GM19395 (cell line): ENCODE results near the gene KCNJ15.
"Not testable (repeated sequence)": the region's sequence is repeated elsewhere in the genome, so short reads cannot be mapped to it uniquely, and the experiment has no call there.

Experiments used
- ATAC-seq: cut with Tn5 transposase; IDR thresholded peaks from one replicate; pipeline ENCODE4 v1.9.1; 2021; ENCODE audit warnings: mild to moderate bottlenecking, moderate library complexity; ENCODE audit not compliant: unreplicated experiment

Gene KCNJ15

DNA sequence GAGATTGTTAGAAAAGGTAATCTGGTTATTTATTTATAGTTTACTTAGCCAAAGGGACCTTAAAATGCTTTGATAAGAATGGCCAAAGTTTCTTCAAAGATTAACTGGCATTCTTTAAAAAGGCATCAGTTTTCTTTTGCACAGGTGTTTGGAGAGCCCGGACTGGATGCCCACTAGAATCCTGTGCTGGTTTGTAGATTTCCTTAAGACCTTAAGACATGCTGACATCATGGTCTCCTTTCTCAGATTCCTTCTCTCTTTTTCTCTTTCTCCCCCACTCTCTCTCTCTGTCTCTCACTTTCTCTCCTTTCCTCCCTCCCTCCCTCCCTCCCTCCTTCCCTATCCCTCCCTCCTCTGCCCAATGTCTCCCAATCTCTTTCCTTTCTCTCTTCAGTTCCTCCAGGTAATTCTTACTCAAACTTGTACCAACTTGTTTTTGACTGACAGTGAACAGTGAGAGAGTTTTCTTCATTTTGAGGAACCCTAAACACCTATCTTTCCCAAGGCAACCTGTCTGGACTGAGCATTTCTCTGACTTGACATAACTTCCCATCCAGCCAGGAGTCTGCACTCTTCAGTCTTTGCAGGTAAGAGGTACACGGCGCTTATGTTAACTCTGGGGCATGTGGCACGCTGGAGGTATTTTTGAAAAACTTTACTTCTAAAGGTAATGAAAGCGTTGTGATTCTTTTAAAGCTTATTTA lies at the start of gene KCNJ15:
Gene KCNJ15 (plus strand): TSS at position 393 of the 704 bp plus-strand sequence. CDS start 42,271 bp downstream, outside the sequence.
- no peak for ATAC-seq

DNA sequence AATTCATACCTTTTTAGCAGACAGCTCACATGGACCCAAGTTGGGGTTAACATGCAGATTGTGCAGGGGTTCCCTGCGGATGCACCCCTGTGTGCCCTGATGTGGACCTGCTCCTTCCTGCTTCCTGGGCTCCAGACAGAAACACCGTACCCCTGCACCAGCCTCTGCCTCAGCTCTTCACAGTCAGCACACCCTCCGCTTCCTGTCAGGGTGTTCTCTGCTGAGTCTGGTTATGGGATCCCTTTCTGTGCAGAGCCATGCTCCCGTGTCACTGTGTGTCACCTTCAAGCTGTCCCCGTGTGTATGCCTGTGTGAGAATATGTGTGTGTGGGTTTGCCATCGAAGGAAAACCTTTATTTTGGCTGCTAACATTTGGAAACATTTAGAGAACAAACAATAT lies 48.7 kb upstream of the KCNJ15 start:
- ATAC-seq, result no peak

DNA sequence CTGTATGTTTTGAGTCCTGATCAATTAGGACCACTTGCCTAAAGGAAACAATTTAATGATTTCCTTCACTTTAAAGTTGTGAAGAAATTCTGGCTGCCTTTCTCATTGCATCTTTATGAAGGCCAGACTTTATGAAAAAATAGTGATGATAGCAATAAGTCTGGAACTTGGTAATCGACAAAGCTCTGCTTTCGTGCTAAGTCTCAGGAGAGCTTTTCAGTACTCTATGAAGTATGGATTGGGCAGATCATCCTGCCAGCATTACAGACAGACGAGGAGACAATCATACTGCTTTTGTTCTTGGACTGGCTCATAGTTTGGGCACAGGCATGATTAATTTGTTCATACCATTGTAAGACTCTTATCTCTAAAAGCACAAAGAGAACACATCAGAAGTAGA lies 45.5 kb upstream of the KCNJ15 start:
- ATAC-seq, result no peak

DNA sequence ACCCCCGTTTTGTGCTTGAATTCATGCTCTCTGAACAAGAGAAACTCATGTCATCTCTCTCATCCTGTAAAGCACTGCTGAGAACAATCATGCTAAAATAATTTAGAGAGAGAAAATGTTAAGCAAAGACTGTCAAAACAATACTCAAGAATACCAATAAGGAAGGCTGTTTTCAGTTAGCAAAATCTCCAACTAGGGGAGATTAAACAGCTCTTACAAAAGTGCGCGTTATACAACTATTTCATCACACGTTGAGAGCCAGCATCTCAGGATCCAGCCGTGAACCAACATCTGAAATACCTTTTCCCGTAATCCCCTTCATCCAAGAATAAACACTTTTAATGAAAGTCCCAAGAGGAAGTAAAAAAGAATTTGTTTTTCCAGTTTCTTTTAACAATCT lies 44.1 kb upstream of the KCNJ15 start:
- no peak for ATAC-seq

DNA sequence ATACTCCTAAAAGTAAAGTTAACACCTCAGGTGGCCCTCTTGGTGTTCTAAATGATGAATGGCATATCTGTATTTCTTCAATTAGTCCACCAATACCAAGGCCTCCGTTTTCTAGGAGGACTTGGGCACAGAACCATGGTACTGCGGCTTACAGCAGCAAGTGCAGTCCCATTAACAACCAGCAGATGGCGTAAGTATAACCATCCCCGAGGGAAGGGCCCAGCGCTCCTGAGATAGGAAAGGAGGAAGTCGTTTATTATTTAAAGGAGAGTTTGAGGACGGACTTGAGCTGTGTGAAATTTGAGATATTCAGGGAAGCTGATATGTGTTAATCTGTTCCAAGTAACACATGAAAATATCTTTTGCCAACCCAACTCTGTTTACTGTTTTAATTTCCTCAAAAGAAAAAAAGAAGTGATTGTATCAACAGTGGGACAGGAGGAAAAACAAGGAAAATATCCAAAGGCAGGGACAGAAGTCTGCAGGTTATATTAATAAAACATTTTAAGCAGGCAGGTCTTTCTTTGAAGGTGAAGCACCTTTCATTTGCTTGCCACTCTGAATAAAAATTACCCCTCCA lies 37.7 kb upstream of the KCNJ15 start:
- ATAC-seq, result no peak

DNA sequence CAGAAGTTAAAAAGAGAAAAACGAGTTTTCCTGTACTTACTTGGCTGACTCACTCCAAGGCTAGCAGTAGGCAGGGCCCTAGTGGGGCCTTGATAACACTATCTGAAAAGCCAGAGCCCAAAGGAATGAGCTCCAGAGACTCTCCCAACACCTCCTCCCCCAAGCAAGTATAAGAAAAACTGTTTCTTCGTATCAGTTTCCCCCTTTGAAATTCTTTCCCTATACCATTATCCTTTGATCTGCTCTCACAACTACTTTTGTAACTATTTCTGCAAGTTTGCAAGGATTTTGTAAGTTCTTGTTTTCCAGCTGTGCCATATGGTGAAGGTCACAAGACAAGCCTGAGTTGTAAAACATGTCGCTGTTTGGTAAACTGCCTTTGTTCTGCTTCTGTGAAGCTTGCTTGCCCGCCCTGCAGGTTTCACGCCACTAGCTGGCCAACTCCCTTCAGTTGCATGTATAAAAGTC lies 36.5 kb upstream of the KCNJ15 start:
- no peak for ATAC-seq

DNA sequence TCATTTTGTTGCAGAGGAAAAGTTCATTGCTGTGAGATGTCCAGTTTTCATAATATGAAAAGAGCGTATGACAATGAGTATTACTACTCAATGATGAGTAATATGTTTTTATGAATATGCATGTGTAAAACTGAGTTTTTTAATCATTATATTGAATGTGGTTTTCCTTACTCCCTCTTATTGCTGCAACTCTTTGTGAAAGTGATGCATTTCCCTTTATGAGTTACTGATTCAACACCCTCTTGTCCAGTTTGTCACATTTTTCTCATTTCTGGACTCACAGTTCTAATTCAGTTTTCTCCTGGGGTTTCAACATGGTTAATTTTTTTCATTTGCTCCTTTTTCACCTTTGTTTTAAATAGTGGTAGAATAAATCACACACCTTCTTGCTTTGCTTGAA lies 35.2 kb upstream of the KCNJ15 start:
- peak; percentile 72 for ATAC-seq

DNA sequence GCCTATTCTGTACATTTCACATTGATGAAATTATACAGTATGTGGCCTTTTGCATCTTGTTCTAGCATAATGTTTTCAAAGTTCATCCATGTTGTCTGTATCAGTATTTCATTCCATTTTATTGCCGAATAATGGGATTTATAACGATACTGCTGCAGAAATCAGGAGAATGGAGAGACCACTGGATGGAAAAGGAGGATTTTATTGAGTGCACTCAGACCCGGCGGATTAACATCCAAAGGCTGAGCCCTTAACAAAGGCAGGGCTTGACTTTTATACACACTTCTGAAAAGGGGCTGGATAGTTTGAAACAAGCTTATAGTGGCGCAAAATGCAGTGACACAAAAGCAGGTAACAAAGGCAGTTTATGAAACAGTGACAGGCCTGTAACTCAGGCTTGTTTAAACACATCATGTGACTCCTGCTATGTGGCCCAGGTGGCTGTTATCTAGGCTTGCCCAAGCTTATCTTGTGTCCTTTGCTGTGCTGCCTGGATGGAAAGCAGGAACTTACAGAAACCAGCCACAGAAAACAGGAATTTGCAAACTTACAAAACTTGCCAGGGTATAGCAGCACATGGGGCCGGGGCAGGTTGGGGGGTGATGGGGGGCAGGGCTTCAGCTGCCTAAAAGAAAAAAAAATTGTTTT lies 32.8 kb upstream of the KCNJ15 start:
- no peak for ATAC-seq

DNA sequence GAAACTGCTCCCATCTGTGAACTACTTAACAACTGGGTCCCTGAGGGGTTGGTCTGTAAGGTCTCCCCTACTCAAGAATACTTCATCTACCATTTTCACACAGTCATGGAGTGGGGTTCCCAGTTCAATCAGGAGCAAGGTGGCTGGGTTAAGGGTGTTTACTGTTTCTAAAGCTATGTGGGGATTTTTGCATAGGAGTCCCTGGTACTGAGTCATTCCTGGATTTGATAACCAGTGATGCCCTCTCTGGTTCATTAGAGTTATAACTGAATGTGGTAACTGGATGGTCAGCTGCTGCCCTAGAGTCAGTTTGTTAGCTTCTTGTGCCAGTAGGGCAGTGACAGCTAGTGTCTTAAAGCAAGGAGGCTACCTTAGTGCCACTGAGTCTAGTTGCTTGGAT lies 29.4 kb upstream of the KCNJ15 start:
- no peak for ATAC-seq

DNA sequence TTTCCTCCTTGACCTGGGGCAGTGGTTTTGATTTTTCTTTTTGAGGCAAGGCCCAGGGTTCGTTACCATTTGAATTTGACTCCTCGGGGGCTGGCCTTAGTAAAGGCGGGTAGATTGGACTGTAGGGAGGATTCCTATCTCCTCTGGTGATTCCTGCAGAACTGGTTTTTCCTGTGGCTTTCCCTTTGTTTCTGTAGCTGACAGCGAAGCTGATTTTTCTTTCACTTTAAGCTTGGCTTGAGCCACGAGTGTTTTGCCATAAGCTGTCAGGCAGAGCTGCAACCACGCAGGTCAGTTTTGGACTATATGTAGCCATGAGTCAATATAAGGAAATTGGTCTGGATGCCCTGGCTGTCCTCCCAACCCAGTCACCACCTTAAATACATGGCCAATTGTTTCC lies 28.7 kb upstream of the KCNJ15 start:
- no peak for ATAC-seq

DNA sequence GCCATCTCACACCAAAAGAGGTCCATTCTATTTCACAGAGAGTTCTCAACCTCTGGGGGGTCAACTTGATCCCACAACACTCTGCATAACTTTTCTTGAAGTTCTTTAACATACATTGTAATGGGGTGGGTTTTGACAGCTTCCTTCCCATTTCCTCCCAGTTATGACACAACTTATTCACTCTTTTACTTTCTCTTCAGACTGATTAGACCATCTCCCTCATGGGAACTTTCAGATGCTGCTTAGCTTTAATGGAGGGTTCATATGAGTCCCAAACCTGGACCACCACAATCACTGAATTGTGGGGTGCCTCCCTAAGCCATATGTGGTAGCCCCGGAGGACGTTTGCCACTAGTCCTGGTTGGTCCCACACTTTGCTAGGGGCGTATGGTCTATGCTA lies 28.3 kb upstream of the KCNJ15 start:
- no peak for ATAC-seq

DNA sequence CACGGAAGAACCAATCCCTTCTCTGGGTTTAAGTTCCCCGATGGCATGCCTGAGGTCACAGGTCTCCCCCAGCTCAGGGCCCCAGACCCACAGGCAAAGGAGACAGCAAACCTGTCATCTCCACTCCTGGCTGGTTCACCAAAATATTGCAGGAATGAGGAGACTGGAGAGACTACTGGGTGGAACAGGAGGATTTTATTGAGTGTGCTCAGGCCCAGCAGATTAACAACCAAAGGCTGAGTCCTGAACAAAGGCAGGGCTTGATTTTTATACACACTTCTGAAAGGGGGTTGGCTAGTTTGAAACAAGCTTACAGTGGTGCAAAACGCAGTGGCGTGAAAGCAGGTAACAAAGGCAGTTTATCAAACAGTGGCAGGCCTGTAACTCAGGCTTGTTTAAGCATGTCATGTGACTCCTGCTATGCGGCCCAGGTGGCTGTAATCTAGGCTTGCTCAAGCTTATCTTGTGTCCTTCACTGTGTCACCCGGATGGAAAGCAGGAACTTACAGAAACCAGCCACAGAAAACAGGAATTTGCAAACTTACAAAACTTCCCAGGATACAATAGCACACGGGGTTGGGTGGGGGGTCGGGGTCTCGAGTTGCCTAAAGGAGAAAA lies 27.4 kb upstream of the KCNJ15 start:
- no peak for ATAC-seq

DNA sequence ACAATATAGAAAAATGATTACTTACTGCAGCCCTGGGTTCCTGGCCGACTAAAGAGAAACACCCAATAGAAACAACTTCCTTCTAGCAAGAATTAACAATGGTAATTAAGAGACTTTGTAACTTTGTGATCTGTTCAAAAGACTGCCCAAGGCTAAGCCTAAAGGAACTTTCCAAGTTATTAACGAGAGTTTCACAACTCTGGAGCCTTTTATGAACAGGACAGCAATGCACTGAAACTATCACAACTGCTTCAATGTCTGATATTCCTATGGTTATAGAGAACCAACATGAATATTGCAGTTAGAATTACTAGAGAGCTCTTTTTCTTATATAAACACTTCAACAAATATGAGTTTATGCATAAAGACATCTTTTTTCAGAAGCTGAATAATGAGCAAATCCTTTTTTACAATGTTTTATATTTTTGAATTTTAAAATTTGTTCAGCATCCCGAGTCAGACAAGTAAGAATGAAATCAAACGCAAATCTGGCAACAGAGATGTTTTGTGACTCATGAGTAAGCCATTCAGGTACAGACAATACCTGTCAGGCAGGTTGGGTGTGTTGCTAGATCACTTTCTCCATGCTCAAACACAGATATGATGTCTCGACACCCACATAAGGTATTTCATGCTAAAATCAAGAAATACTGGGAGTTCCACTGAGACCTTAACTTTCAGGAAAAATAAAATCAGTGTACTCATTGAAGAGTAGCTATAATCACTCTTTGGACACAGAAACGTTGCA lies 22.2 kb upstream of the KCNJ15 start:
- ATAC-seq, result no peak

DNA sequence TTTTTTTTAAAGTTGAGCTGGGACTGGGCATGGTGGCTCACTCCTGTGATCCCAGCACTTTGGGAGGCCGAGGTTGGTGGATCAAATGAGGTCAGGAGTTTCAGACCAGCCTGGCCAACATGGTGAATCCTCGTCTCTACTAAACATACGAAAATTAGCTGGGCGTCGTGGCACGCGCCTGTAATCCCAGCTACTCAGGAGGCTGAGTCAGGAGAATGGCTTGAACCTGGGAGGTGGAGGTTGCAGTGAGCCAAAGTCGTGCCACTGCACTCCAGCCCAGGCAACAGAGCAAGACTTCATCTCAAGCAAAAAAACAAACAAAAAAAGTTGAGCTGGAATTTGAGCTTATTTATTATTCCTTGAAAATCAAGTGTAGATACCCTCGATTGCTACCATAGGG lies 21.5 kb upstream of the KCNJ15 start:
- ATAC-seq, result not testable (repeated sequence)

DNA sequence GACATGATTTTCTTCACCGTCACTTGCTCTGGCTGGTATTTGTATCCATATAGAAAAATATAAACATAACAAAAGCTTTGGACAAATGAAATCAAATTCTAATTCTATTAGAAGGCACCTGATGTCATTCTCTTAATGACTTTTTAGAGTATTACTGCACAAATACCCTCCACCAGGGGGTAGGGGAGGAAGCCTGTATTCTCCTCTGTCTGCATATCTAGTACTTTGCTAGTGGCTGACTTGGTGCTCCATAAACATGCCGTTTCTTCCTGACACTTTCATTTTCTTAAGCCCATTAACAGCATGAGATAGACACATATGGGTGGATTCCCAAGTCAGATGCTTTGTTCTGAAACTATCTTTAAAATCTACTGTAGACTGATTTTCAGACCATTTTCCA lies 20.6 kb upstream of the KCNJ15 start:
- ATAC-seq, result no peak

DNA sequence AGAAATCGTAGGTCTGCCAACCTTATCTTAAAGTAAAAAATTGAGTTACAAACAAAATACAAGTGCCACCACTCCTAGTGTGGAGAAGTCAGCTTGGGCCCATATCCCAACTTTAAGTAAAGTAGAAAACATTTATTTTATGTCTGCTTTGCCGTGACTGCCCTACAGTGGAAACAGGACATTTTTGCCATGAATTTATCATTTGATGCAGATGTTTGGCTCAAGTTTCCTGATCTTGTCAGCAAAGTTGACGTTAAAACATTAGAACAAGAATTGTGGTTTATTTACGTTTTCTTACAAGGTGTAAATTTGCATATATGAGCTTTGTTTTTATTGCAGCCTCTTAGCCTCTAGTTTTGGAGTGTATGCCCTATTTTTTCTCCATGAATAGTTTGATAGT lies 17.1 kb upstream of the KCNJ15 start:
- ATAC-seq, result no peak

DNA sequence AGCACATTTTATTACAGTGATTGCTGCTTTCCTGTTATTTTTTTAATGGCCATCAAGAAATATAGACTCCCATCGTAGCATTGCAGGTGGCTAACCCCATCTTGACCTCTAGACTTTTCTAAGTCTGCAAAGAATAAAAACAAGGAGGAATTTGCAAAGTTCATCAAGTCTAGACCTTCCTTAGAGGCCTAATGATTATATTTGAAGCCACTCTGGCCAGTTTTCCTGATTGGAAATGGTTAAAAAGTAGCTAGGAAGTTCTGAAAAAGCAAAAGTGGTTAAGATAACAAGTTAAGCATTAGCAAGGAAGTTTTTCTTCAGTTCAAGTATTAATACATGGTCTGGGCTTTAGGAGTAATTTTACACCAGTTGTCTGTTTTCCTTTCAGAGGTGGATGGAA lies 16.7 kb upstream of the KCNJ15 start:
- ATAC-seq, result no peak

DNA sequence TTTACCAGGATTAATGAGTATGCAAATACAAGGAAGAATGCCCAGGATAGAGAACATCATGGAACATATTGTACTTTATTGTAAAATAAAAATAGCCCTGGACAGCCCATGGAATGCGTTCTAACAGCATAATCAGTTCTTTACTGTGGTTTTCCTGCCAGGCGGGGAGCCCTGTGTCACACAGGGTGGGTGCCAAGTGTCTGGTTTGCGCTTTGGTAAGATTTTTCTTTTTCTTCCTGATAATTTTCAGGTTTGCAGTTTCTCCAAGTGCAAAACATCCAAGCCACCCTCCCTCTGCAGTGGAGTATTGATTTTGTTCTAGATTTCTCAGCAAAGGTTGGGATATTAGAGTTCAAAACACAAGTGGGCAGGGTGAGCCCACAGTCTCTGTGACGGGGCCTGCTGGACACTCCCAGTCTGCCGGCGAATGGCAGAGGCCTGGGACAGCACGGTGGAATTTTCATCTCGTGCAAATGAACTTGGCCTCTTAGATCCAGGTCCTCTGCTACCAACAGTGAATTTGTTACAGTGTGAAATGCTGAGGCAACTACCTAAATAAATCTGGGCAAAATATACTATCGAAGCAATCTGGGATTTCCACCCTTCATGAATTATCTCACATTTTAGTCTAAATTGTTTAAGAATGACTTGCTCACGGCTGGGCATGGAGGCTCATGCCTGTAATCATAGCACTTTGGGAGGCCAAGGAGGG lies 15.6 kb upstream of the KCNJ15 start:
- ATAC-seq, result no peak

DNA sequence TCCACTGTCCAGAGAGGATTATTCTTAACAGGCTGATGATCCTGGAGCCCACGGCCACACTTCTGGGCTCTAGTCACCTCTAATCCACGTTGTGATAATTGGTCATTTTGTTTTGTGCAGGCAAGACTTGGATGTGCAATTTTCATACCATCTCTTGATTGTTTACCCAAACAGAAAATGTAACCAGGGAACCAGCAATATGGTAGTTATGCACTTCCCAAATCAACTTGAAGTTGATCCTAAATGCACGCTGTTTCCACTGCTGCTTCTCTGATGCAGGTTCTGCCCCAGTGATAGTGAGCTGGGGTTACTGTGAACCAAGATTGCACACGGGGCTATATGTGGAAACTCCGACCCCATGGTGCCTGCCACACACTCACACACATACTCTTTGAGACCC lies 14.7 kb upstream of the KCNJ15 start:
- no peak for ATAC-seq

DNA sequence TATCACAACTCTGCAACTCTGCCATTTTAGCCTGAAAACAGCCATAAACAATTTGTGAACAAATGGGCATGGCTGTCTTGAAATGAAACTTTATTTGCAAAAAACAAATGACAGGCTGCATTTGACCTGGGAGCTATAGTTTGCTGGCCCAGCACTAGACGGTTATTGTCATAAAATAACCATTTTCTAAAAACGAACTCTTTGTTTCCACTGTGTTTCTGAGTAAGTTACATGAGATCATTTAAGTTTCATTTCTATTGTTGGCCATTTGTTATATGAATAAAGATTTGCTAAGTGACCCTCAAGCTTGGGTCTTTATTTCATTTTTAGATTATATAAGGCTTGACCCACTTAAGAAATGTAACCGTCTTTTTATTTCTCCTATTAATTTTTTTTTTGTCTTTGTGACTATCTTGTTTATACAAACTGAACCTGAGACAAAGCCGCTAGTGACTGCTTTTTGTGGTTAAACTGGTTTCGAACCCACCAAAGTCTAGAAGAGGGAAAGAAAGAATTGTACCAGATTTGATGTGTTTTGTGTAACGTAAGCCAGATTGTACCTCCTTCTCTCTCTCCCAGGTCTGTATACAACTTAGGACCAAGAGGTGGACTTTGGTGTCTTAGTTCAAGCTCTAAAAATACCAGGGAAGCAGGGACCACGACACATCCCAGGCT lies 12.9 kb upstream of the KCNJ15 start:
- no peak for ATAC-seq
